Inferior parietal cortex (tissue), 1 donor: ENCODE results near the gene RND2.
"Not testable (repeated sequence)": the region's sequence is repeated elsewhere in the genome, so short reads cannot be mapped to it uniquely, and the experiment has no call there.

Experiments used
- DNase-seq: peaks from one replicate; pipeline ENCODE4 v3.0.0-alpha.2; 2016; ENCODE audit errors: extremely low spot score

Gene RND2

GRCh38 chr17:43024407-43025289 lies at the start of gene RND2:
Gene RND2 (plus strand): TSS chr17:43025231. CDS start chr17:43025348, 117 bp downstream.
- DNase-seq, result peak; percentile 94

GRCh38 chr17:42975265-42975664 lies 49.8 kb upstream of the RND2 start:
- DNase-seq, result no peak

- not testable (repeated sequence) for DNase-seq
Observed at GRCh38 chr17:42975701-42976100, 49.3 kb upstream of the RND2 start.

GRCh38 chr17:42979511-42980273 lies 45.3 kb upstream of the RND2 start, which contains the start of gene PTGES3L:
Gene PTGES3L (minus strand): TSS chr17:42980080. CDS start chr17:42980053, 27 bp downstream.
- DNase-seq, result no peak

- peak; percentile 85 for DNase-seq
Observed at GRCh38 chr17:42980274-42980765, 44.7 kb upstream of the RND2 start, which contains the start of gene RUNDC1. Gene RUNDC1 (plus strand): TSS chr17:42980565. CDS start chr17:42980577, 12 bp downstream.

GRCh38 chr17:42980766-42981397 lies 44.1 kb upstream of the RND2 start:
- no peak for DNase-seq

GRCh38 chr17:42982266-42982665 lies 42.8 kb upstream of the RND2 start:
- no peak for DNase-seq

GRCh38 chr17:42985225-42985624 lies 39.8 kb upstream of the RND2 start:
- DNase-seq, result no peak

GRCh38 chr17:42989141-42989540 lies 35.9 kb upstream of the RND2 start:
- DNase-seq, result peak; percentile 30

- DNase-seq, result no peak
Observed at GRCh38 chr17:42989726-42990652, 35.0 kb upstream of the RND2 start.

GRCh38 chr17:42991471-42991870 lies 33.6 kb upstream of the RND2 start:
- no peak for DNase-seq

GRCh38 chr17:42992872-42993271 lies 32.2 kb upstream of the RND2 start:
- no peak for DNase-seq

GRCh38 chr17:42993913-42994312 lies 31.1 kb upstream of the RND2 start:
- not testable (repeated sequence) for DNase-seq

GRCh38 chr17:42997390-42997983 lies 27.5 kb upstream of the RND2 start:
- no peak for DNase-seq

GRCh38 chr17:42997984-42998938 lies 26.8 kb upstream of the RND2 start, which contains the start of gene RPL27:
Gene RPL27 (plus strand): TSS chr17:42998419. CDS start chr17:42998751, 332 bp downstream.
- peak; percentile 100 for DNase-seq

- no peak for DNase-seq
Observed at GRCh38 chr17:42999003-42999525, 26.0 kb upstream of the RND2 start.

- not testable (repeated sequence) for DNase-seq
Observed at GRCh38 chr17:43000894-43001293, 24.1 kb upstream of the RND2 start.

- DNase-seq, result no peak
Observed at GRCh38 chr17:43003542-43004172, 21.4 kb upstream of the RND2 start.
